OCI-LY1 (cell line): Measurements from ENCODE around the gene ATP2A2.

ENCODE experiments used
- H2AFZ ChIP-seq: fragments of 200-600 bp; sonication (generic), shearing (Covaris generic); 2 replicates; pipeline ENCODE4 v1.6.0; 2014; ENCODE audit warnings: antibody characterized with exemption, mild to moderate bottlenecking, low read length
- H3F3A ChIP-seq: fragments of 200-600 bp; sonication (generic), shearing (Covaris generic); 2 replicates; pipeline ENCODE4 v1.6.0; 2014; ENCODE audit warnings: mild to moderate bottlenecking, antibody characterized with exemption, low read length, moderate library complexity; ENCODE audit not compliant: insufficient read depth
- H3K27ac ChIP-seq: fragments of 200-600 bp; sonication (generic); 2 replicates; pipeline ENCODE4 v1.5.1; 2014; ENCODE audit warnings: low read length, mixed run types, mild to moderate bottlenecking, low read depth; ENCODE audit not compliant: poor library complexity, severe bottlenecking
- H3K27me3 ChIP-seq: fragments of 200-600 bp; sonication (generic); 2 replicates; pipeline ENCODE4 v1.6.0; 2014; ENCODE audit warnings: antibody characterized with exemption, mild to moderate bottlenecking, low read length, moderate library complexity; ENCODE audit not compliant: insufficient read depth
- H3K36me3 ChIP-seq: fragments of 200-600 bp; sonication (generic); 2 replicates; pipeline ENCODE4 v1.6.1; 2014; ENCODE audit warnings: mild to moderate bottlenecking, antibody characterized with exemption, low read length, moderate library complexity, mixed read lengths; ENCODE audit not compliant: insufficient read depth
- H3K4me1 ChIP-seq: fragments of 200-600 bp; sonication (generic); 2 replicates; pipeline ENCODE4 v1.5.1; 2014; ENCODE audit warnings: mild to moderate bottlenecking, low read length, moderate library complexity; ENCODE audit not compliant: insufficient read depth, severe bottlenecking
- H3K4me2 ChIP-seq: fragments of 200-600 bp; sonication (generic), shearing (Covaris generic); 2 replicates; pipeline ENCODE4 v1.6.1; 2014; ENCODE audit warnings: low read length
- H3K4me3 ChIP-seq: fragments of 200-600 bp; sonication (generic); 2 replicates; pipeline ENCODE4 v1.5.1; 2014; ENCODE audit warnings: low read length, low read depth, mild to moderate bottlenecking, mixed read lengths; ENCODE audit not compliant: poor library complexity, severe bottlenecking
- H3K79me2 ChIP-seq: fragments of 200-600 bp; shearing (Covaris generic); 2 replicates; pipeline ENCODE4 v1.6.1; 2016; ENCODE audit warnings: mixed run types, low read length, mixed read lengths; ENCODE audit not compliant: insufficient read depth
- H3K9ac ChIP-seq: fragments of 200-600 bp; sonication (generic), shearing (Covaris generic); 2 replicates; pipeline ENCODE4 v1.6.1; 2014; ENCODE audit warnings: mild to moderate bottlenecking, low read length, mixed read lengths
- H3K9me2 ChIP-seq: fragments of 200-600 bp; sonication (generic), shearing (Covaris generic); 2 replicates; pipeline ENCODE4 v1.6.1; 2014; ENCODE audit warnings: low read depth, mild to moderate bottlenecking, low read length, mixed read lengths
- H3K9me3 ChIP-seq: fragments of 200-600 bp; shearing (Covaris generic); 2 replicates; pipeline ENCODE4 v1.6.1; 2014; ENCODE audit warnings: low read length, mixed read lengths
- H4K20me1 ChIP-seq: fragments of 200-600 bp; sonication (generic), shearing (Covaris generic); 2 replicates; pipeline ENCODE4 v1.6.0; 2016; ENCODE audit warnings: mild to moderate bottlenecking, low read length; ENCODE audit not compliant: insufficient read depth
- EZH2 ChIP-seq: fragments of 200-600 bp; sonication (generic), shearing (Covaris generic); IDR thresholded peaks from 2 replicates; pipeline ENCODE4 v1.8.0; 2017; ENCODE audit warnings: borderline replicate concordance, mixed run types, mild to moderate bottlenecking, antibody characterized with exemption, low read length, moderate library complexity, mixed read lengths
- TF ChIP-seq, protein P1 (sequence below): fragments of 200-600 bp; sonication (generic), shearing (Covaris generic); IDR thresholded peaks from 2 replicates; pipeline ENCODE4 v1.5.1; 2017; ENCODE audit warnings: mild to moderate bottlenecking, antibody characterized with exemption, low read length, moderate library complexity, mixed read lengths

Gene ATP2A2

DNA sequence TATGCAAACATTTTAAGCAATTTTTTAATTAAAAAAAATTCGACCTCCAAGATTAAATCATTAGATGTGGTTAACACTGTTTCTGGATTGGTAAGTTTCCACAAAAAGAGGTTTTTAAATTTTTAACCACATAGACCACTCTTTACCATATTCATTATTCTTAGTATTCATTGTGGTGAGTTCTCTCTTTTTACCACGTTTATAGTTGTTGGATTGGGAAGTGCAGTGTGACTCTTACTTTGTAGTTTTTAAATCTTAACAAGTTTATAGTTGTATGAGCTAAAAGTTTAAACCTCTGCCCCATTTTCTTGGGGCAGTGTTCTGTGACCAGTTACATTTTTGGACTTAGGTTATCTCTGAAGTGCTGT is 8.6 kb downstream of the ATP2A2 start:
- Histone ChIP-seq H3K4me3 (no peak overlapping the region), H3K9ac (no peak overlapping the region), H3K4me2 (no peak overlapping the region), H3K27ac (no peak overlapping the region), H2AFZ (no peak overlapping the region), H3K9me2 (no peaks in the 10 kb centered on the region), H3K27me3 (no peaks in the 10 kb centered on the region), H3F3A (no peaks in the 10 kb centered on the region), H3K9me3 (no peaks in the 10 kb centered on the region), H4K20me1 (no peaks in the 10 kb centered on the region), H3K36me3 (peaks cover 86% of the 10 kb centered on the region), H3K79me2 (peaks cover 63% of the 10 kb centered on the region), H3K4me1 (peaks cover 19% of the 10 kb centered on the region)
- no peak for TF ChIP-seq EZH2
- TF ChIP-seq, protein P1, sequence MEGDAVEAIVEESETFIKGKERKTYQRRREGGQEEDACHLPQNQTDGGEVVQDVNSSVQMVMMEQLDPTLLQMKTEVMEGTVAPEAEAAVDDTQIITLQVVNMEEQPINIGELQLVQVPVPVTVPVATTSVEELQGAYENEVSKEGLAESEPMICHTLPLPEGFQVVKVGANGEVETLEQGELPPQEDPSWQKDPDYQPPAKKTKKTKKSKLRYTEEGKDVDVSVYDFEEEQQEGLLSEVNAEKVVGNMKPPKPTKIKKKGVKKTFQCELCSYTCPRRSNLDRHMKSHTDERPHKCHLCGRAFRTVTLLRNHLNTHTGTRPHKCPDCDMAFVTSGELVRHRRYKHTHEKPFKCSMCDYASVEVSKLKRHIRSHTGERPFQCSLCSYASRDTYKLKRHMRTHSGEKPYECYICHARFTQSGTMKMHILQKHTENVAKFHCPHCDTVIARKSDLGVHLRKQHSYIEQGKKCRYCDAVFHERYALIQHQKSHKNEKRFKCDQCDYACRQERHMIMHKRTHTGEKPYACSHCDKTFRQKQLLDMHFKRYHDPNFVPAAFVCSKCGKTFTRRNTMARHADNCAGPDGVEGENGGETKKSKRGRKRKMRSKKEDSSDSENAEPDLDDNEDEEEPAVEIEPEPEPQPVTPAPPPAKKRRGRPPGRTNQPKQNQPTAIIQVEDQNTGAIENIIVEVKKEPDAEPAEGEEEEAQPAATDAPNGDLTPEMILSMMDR = no peak

DNA sequence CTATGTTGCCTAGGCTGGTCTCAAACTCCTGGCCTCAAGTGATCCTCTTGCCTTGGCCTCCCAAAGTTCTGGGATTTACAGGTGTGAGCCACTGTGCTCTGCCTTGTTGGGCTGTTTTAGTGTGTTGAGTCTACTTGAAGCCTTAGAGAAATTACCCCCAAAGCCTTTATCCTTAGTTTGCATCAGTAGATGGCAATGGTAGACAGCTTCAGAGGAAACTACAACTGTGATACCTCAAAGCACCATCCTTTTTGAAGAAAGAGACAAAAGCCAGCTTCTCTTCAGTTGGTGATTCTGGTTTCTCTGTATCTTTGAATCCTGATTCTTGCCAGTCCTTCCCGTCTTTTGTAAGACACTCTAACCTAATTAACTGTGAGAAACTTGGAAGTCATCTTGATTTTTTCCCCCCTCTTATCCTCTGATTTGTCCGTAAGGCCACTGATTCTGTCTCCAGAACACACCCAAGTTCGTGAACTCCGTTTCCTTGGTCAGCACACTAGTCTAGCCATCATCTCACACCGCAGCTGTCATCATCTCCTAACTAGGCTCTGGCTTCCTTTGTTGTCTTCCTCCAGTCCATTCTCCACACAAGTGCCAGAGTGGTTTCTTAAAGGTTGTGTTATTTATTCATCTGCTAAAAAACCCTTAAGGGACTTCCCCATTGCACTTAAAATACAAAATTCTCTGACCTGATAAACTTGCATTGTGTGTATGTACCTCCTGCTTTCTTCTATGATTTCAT is 20.2 kb downstream of the ATP2A2 start:
- H3K4me2 ChIP-seq = no peak overlapping the region
- no peak overlapping the region for H2AFZ ChIP-seq
- no peak overlapping the region for H3K9ac ChIP-seq
- peaks cover 84% of the 10 kb centered on the region for H3K36me3 ChIP-seq
- TF ChIP-seq EZH2 = no peak
- TF ChIP-seq, protein P1 = no peak
- no peaks in the 10 kb centered on the region for H4K20me1 ChIP-seq
- H3K4me3 ChIP-seq = no peak overlapping the region
- no peaks in the 10 kb centered on the region for H3K27me3 ChIP-seq
- H3K9me2 ChIP-seq = no peaks in the 10 kb centered on the region
- no peaks in the 10 kb centered on the region for H3F3A ChIP-seq
- no peaks in the 10 kb centered on the region for H3K9me3 ChIP-seq
- H3K4me1 ChIP-seq = no peaks in the 10 kb centered on the region
- H3K79me2 ChIP-seq = peaks cover 54% of the 10 kb centered on the region
- H3K27ac ChIP-seq = no peak overlapping the region

DNA sequence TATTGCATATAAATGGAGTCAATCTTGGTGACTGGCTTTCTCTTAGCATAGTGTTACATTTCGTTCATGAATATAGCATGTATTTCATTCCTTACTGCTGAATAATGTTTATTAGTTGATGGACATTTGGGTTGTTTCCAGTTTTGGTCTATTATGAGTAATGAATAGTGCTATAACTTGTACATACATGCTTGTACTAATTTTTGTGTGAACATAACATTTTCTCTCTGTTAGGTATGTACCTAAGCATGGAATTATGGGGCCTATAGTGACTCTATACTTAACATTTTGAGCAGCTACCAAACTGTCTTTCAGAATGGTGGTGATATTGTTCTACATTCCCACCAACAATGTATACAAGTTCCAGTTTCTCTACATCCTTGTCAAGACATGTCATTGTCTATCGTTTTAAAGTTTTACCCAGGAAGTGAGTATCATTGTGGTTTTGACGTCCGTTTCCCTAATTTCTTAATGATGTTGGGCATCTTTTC is 23.1 kb downstream of the ATP2A2 start:
- Histone ChIP-seq H3K9ac (no peak overlapping the region), H3K9me2 (no peaks in the 10 kb centered on the region), H3K4me2 (no peak overlapping the region), H3K79me2 (peaks cover 72% of the 10 kb centered on the region), H3K4me3 (no peak overlapping the region), H3K27ac (no peak overlapping the region), H3K9me3 (no peaks in the 10 kb centered on the region), H3K4me1 (peaks cover 8% of the 10 kb centered on the region), H3F3A (no peaks in the 10 kb centered on the region), H3K27me3 (no peaks in the 10 kb centered on the region), H3K36me3 (peaks cover 80% of the 10 kb centered on the region), H4K20me1 (no peaks in the 10 kb centered on the region), H2AFZ (no peak overlapping the region)
- TF ChIP-seq, protein P1 = no peak
- no peak for TF ChIP-seq EZH2
